HG02759 (cell line): ENCODE results near the gene NOL11.
"Not testable (repeated sequence)": the region's sequence is repeated elsewhere in the genome, so short reads cannot be mapped to it uniquely, and the experiment has no call there.

ENCODE experiments used
- ATAC-seq: cut with Tn5 transposase; IDR thresholded peaks from one replicate; pipeline ENCODE4 v1.9.1; 2021; ENCODE audit warnings: mild to moderate bottlenecking, moderate library complexity; ENCODE audit not compliant: unreplicated experiment

NOL11 gene

DNA sequence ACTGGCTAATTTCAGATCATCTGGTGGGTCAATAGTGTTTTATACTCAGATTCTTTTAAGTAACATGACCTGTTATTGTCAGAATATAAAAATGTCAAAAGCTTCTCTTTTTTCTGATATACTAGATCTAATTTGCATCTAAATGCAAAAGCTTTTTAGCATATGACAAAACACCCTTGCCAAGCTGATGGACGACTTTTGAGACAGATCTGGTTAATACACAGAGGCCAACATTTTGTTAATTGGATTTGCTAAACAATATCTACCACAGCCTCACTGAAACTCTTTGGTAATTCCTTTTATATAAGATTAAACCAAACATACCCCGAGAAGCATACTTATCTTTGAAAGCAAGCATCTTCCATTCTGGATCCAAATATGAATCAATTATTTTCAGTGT lies 10.3 kb upstream of the NOL11 start:
- no peak for ATAC-seq

DNA sequence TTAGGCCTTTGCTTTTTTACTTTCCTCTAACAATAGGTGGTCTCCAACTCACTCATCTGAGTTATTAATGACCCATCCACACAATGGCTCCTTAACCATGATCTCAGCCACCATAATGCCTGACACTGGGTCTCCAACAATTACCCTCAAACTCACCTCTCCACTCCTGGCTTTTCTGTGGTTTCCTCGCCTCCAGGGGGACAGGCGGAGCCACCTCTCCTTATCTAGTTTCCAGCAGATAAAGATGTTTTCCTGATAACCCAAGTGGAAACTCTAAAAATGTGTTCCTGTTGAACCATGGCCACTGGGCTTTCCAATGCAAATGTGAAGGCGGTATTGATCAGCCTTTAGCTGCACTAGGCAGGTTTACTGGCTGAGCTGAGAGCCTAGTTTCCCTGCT lies 9.4 kb upstream of the NOL11 start:
- no peak for ATAC-seq

DNA sequence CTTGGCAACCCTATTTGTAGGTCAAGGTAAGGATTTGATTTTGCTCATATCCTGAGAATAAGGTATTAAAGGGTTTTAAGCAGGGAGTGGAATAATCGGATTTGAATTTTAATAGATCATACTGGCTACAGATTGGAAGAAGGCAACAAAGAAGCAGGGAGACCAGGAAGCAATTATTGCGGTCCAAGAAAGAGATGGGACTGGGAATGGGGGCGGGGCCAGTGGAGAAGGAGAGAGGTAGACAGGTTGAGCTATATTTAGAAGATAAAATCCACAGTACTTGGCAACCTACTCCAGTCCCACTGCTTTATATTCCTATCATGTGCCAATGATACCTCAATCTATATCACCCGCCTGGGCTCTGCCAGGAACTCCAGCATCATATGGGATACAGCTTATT lies 5.8 kb upstream of the NOL11 start:
- ATAC-seq, result no peak

DNA sequence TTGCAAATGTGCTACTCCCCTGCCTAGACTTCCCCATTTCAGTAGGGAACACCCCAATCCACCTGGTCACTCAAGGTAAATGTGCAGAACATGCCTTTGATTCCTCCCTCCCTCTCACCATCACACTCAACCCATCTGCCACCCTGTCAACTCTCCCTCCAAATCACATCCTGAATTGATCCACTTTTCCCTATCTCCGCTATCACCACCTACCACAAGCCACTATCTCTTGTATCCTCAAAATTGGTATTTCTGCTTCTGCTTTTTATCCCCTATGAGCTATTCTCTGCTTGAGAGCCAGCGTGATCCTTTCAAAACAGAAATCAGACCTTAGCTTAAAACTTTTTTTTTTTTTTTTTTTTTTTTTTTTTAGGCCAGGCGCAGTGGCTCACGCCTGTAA lies 5.4 kb upstream of the NOL11 start:
- ATAC-seq, result no peak

DNA sequence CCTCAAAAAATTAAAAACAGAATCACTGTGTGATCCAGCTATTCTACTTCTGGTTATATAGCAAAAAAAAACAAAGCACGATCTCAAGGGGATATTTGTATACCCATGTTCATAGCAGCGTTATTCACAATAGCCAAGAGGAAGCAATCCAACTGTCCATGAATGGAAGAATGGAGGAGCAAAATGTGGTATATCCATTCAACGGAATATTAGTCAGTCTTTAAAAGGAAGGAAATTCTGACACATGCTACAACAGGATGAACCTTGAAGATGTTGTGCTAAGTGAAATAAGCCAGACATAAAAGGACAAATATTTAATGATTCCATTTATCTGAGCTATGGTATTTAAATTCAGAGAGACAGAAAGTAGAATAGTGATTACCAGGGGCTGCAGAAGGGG lies 4.6 kb upstream of the NOL11 start:
- no peak for ATAC-seq

DNA sequence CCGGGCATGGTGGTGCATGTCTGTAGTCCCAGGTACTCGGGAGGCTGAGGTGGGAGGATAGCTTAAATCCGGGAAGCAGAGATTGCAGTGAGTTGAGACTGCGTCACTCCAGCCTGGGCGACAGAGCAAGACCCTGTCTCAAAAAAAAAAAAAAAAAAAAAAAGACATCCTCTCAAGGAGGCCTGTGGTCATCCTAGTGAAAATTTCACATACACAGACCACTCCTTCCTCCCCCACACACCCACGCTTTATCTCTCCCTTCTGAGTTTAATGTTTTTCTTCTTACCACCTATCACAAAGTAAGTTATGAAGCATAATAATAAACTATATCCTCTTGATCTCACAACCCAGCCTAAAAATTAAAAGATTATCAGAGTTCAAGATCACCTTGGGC lies 1.3 kb upstream of the NOL11 start:
- ATAC-seq, result no peak

DNA sequence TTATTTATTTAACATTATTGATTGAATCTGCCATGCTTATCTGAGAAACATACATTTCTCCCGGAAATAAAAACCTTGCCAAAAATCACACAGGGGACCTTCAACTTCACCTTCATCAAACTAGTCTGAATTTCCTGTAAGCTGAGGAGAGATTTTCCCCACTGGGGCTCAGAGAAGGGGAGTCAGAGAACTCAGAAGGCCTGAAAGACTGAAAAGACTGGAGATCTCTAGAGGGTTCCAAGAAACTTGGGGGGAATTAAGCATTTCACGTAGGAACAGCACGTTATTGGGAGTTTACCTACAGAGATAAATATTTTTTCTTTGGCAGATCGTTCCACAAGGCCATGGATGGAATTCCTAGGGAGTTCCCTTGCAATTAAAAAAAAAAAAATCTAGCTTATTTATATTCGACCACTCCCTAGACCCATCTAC lies 528 bp upstream of the NOL11 start:
- no peak for ATAC-seq

DNA sequence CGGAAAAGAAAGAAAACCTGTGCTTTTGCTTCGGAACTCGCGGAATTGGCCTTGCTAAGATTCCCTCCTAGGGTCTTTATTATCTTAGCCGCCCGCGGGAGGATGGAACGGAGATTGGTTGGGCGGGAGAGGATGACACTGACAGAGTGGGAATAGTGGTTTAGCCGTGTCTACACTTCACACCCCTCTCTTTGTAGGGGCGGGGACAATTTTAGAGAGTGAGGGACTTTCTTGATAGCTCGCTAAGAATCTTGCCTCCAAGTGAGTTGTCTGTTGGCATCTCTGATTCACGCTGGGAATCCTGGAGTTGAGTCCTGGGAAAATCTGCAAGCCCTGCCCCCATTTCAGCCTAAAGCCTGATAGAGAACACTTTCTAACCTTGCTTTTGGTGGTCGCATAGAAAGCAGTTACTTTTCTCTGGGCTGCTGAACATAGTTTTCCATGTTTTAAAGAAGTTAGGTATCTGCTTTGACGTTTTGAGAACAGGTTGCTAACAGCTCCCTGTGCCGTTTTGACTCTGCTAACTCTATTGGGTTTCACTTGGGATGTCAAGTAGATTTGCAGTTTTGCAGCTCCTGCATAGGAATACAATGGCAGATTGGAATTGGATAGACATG lies 697 bp downstream of the NOL11 start:
- no peak for ATAC-seq

DNA sequence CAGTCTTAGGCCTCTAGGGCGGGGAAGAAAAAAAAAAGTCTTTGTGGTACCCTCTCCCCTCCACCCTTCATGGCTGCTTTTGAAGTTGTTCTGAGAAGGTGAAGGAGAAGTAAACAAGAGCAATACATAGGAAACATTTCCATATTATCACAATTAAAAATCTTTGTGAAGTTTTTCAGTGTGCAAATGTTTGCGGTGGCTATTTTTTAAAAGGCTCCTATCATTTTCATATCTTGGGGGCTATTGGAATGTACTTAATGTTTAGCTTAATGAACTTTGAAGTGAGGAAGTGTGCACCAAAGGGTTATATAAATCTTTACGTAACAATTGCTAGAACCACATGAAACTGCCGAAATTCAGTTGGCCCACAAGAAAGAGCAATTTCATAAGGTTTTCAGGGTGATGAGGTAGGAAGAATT lies 7.6 kb downstream of the NOL11 start:
- ATAC-seq, result no peak

DNA sequence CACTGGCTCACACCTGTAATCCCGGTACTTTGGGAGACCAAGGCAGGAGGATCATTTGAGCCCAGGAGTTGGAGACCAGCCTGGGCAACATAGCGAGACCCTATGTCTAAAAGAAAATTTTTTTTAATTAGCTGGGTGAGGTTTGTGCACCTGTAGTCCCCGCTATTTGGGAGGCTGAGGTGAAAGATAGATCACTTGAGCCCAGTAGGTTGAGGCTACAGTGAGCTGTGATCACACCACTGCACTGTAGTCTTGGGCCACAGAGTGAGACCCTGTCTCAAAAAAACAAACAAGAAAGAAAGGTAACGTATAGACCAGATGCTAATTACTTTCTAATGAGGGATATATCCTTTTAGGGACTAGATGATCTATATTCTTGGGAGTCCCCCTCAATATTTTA lies 8.1 kb downstream of the NOL11 start:
- no peak for ATAC-seq

DNA sequence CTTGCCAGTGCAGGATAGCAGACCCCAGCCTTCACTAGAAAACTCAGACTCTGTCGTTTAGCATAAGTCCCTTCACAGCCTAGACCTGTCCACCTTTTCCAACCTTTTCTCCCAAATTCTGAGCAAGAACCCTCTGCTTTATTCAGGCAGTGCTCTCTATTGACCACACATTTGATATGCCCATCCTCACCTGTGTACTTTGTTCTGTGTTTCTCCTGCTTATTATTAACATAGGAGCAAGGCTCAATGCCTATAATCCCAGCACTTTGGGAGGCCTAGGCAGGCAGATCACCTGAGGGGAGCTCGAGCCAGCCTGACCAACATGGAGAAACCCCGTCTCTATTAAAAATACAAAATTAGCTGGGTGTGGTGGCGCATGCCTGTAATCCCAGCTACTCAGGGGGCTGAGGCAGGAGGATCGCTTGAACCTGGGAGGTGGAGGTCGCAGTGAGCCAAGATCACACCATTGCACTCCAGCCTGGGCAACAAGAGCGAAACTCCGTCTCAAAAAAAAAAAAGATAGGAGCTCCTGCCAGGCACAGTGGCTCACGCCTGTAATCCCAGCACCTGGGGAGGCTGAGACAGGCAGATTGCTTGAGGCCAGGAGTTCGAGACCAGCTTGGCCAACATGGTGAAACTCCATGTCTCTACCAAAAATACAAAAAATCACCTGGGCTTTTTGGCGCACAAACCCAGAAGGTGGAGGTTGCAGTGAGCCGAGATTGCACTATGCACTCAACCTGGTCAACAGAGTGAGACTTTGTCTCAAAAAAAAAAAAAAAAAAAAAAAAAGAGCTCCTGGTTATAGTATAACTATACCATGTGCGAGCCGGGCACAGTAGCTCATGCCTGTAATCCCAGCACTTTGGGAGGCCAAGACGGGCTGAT lies 9.7 kb downstream of the NOL11 start:
- ATAC-seq, result not testable (repeated sequence)

DNA sequence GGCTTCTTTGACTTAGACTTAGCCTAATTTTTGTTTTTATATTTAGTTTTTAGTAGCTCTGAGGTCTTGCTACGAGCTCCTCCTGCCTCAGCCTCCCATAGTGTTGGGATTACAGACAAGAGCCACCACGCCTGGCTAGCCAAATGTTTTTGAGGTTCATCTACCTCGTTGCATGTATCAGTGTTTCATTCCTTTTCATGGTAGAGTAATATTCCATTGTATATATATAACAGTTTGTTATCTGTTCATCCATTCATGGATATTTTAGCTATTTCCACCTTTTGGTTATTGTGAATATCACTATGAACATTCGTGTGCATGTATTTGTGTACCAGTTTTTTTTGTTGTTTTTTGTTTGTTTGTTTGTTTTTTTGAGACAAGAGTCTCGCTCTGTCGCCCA lies 12.2 kb downstream of the NOL11 start:
- no peak for ATAC-seq

DNA sequence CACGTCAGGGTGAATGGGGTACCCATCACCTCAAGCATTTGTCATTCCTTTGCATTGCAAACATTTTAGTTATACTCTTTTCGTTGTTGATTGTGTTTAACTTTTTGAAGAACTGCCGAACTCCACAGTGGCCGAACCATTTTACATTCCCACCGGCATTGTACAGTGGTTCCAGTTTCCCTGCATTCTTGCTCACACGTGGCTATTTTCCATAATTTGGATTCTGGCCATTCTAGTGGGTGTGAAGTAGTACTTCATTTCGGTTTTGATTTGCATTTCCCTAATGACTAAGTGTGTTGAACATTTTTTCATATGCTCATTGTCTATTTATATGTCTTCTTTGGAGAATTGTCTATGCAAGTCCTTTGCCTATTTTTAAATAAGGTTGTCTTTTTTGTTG lies 13.0 kb downstream of the NOL11 start:
- no peak for ATAC-seq

DNA sequence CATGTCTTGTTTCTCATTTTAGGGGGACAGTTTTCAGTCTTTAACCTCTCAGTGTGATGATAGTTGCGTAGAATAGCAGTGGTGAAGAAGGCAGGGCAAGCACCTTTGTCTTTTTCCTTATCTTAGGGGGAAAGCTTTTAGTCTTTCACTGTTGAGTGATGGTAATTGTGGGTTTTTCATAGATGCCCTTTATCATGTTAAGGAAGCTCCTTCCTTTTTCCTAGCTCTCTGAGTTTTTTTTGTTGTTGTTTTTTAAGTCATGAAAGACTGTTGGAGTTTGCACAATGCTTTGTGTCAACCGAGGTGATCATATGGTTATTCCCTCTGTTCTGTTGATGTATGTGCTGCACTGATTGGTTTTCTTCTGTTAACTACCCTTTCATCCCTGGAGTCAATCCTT lies 15.7 kb downstream of the NOL11 start:
- ATAC-seq, result no peak

DNA sequence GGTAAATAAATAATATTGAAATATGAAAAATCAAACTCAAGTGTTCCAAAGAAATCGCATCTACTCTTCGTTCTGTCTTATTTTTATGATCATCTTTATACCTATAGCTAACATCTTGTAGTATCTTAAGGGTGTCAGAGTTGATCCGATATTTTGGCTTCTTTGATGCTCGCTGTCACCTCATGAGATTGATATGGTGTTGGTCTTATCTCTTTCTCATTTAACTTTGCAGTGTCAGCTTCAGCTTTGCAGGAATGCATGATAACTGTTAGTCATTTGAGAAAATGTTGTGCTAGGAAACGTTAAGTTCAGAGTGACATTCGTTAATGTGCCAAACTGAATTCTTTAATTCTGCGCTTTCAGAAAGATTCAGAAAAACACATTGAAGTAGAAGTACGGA lies 19.4 kb downstream of the NOL11 start:
- ATAC-seq, result no peak

DNA sequence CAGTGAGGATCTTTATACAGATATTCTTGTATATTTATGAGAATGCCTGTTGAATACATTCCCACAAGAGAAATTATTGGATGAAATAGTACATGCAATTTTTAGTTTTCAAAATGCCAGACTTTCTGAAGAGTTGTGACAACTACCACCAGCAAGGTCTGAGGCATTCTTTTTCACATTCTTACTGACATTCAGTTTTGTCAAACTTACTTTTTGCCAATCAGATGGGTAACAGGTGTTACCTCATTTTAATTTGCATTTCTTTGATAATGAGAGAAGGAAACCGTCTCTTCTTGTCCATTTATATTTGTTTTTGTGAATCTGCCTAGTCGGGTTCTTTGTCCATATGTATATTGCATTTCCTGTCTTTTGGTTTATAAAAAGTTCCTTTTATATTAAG lies 24.3 kb downstream of the NOL11 start:
- ATAC-seq, result no peak

DNA sequence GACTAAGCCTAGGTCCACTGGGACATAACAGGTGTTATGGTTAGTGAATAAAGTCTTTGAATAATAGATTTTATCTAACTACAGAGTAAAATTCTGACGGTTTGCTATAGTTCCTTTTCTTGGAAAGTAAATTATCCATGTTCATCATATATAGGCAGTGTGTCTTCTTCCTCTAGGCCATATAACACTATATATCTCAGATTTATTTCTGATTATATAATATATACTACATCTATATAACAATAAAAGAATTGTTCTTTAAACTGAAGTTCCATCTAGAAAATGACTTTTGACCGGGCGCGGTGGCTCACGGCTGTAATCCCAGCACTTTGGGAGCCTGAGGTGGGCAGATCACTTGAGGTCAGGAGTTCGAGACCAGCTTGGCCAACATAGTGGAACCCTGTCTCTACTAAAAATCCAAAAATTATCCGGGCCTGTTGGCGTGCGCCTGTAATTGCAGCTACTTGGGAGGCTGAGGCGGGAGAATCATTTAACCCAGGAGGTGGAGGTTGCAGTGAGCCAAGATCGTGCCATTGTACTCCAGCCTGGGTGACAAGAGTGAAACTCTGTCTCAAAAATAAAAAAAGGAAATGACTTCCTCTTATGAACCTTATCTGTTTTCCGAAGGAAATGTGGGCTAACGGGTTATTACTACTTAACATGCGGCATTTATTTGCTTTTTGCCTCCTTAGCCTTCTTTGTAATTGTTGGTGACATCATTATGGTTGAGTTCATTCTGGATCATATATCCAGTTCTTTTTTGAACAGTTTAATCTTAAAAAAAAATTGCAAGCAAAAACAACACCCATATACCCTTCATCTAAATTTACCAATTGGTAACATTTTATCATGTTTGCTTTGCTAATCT lies 29.2 kb downstream of the NOL11 start:
- no peak for ATAC-seq

DNA sequence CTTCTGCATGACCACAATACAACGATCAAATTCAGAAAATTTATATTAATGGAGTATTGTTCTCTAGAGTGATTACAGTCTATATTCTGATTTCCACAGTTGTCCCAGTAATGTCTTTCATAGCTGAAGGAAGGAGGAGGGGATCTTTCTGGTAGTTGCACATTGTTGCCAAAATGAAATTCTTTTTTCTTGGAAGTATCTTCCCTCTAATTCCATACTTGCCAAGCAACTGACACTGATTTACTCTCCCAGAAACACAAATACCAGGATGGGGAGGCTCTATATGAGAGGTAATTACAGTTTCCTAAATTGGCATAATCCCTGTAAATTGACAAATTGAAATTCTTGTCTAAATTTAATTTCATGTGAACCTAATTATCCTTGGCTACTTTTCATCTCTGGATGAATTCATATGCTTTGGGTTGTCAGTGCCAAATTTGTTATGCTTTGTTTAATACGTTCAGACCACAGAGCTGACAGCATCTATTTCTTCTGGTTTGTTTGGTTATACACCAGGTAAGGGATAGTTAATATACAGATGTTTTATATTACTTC lies 30.0 kb downstream of the NOL11 start:
- no peak for ATAC-seq

DNA sequence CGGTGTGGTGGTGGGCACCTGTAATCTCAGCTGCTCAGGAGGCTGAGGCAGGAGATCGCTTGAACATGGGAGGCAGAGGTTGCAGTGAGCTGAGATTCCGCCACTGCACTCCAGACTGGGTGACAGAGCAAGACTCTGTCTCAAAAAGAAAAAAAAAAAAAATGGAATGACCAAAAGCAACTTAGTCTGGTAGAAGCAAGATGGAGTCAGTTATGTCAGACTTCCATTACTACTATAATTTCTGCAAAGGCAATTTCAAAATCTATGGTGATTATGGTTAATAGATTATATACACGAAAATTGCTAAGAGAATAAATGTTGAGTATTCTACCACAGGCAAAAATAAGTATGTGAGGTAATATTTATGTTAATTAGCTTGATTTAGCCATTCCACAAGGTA lies 32.3 kb downstream of the NOL11 start:
- ATAC-seq, result no peak

DNA sequence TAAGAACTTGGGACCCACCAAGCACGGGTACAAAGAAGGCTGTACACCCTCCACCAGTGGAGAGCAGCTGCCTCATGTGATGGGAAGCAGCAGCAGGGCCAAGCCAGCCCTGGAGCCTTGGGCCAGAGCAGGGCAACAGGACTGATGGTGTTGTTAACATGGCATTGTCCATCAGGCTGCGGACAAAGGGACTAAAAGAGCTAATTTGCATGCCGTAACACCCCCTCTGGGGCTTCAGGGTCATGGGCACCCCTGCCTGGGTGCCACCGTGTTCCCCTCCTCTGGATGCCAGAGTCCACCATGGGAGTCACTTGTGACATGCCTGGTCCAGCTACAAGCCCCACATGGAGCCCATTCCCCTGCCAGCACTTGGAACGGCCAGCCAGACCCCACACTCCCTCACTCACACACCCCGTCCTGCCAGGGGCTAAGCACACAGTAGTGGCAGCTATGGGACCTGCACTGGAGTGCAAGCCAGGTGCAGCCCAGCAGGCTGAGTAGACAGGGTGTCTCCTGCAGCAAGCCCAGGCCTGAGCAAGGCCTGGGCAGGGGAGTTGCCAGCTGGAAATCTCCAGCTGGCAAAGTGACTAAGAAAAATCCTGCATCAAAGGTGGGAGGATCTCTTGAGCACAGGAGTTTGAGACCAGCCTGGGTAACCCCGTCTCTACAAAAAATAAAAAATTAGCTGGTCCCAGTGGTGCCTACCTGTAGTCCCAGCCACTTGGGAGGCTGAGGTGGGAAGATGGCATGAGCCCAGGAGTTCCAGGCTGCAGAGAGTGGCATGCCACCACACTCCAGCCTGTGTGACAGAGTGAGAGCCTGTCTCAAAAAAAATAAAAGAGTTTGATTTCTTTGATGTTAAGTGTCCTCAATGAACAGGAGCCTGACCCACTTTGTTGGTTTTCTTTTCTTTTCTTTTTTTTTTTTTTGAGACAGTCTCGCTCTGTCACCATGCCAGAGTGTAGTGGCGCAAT lies 33.7 kb downstream of the NOL11 start:
- ATAC-seq, result no peak
